Motor neuron (in vitro differentiated cells): Measurements from ENCODE around the gene SMIM12. TPM values are rescaled to one million over a fixed set of nuclear protein-coding genes. Genes with fewer than 3 reads are reported as not detected.

ENCODE experiments used
- total RNA-seq, 8 experiments: library from RNA; unstranded; fragments of 300-600 nt; gene quantifications; 2 replicates each; pipeline versions ENCODE4 v1.2.3 to v1.2.4, GENCODE V29; 2022

SMIM12 gene
- total RNA-seq, 8 experiments from 2014 or later: 11.3 to 34.4 (median 24.5) TPM

Other genes with a start within 250 kb of the SMIM12 start
- 10 to 100 TPM in 1 of 8 experiments, 1 to 10 TPM in 2, under 1 TPM in 5; 0.16 to 26.1 (median 0.53) TPM for gene GJB5, start 104.7 kb downstream of the SMIM12 start, total RNA-seq
- 1 to 10 TPM in 2 of 8 experiments, under 1 TPM in 3, not detected in 3; 0.32 to 2.4 (median 0.38) TPM for gene GJB4, start 100.0 kb downstream of the SMIM12 start, total RNA-seq
- 1 to 10 TPM in 1 of 8 experiments, under 1 TPM in 7; 0.05 to 8.6 (median 0.35) TPM for gene GJB3, start 78.5 kb downstream of the SMIM12 start, total RNA-seq
- gene GJA4, start 66.8 kb downstream of the SMIM12 start, total RNA-seq: 1 to 10 TPM in 2 of 8 experiments, under 1 TPM in 6; 0.38 to 1.2 (median 0.68) TPM
- 1 to 10 TPM in 6 of 8 experiments, under 1 TPM in 2; 0.21 to 8.2 (median 4.1) TPM for gene DLGAP3, start 69.9 kb upstream of the SMIM12 start, total RNA-seq
- gene TMEM35B, start 125.6 kb upstream of the SMIM12 start, total RNA-seq: 10 to 100 TPM in 4 of 8 experiments, 1 to 10 TPM in 3, under 1 TPM in 1; 0.66 to 29.3 (median 8.7) TPM
- 10 to 100 TPM; 18.0 to 33.5 (median 23.3) TPM for gene ZMYM6, start 172.2 kb upstream of the SMIM12 start, total RNA-seq
- gene ZMYM1, start 219.6 kb upstream of the SMIM12 start, total RNA-seq: 10 to 100 TPM; 11.6 to 25.1 (median 14.4) TPM